ENCODE measurements around the gene SLC43A2. TPM values are rescaled to one million over a fixed set of nuclear protein-coding genes. Genes with fewer than 3 reads are reported as not detected.

The SLC43A2 gene
- total RNA-seq, 1 experiment from 2014 or later, result 12.6 TPM

GRCh38 chr17:1557355-1558095 lies 71.1 kb downstream of the SLC43A2 start (continued):
- no peak for TF ChIP-seq ZBTB33 (IDR thresholded peaks at IDR 0.05; ENCODE audit: extremely low read depth, insufficient replicate concordance, low read length)

GRCh38 chr17:1555651-1556471 lies 72.8 kb downstream of the SLC43A2 start:
- Histone ChIP-seq H3K4me2 (ENCODE audit: low read length) (no peak overlapping the region), H3K79me2 (ENCODE audit: insufficient read depth, low read length) (peaks cover 81% of the 10 kb centered on the region), H3K36me3 (ENCODE audit: control insufficient read depth in 1 of 2, insufficient read depth in 2 of 2, low read length in 2 of 2) (peaks cover 25 to 43% of the 10 kb centered on the region in 2 experiments; a peak in 3 of 4 replicates), H3K9ac (ENCODE audit: low read length) (no peak overlapping the region), H3K4me1 (ENCODE audit: control insufficient read depth in 1 of 2, insufficient read depth in 2 of 2, low read length in 2 of 2) (peaks cover under 1 to 7% of the 10 kb centered on the region in 2 experiments; a peak in 2 of 4 replicates), H3K9me3 (ENCODE audit: control insufficient read depth in 1 of 2, insufficient read depth in 1 of 2, low read depth in 1 of 2, low read length in 2 of 2) (no peaks in the 10 kb centered on the region), H3K27me3 (ENCODE audit: insufficient read depth, low read length) (no peaks in the 10 kb centered on the region), H3K4me3 (replicated peaks in 1 of 2; ENCODE audit: low read depth in 1 of 2, low read length in 2 of 2) (no peak overlapping the region), H3K9me2 (ENCODE audit: insufficient read depth) (no peaks in the 10 kb centered on the region), H2AFZ (ENCODE audit: low read depth, low read length, poor library complexity, severe bottlenecking) (no peak overlapping the region), H4K20me1 (ENCODE audit: insufficient read depth) (peaks cover 3% of the 10 kb centered on the region; the same call in 1 of the 2 replicates), H3K27ac (ENCODE audit: low read depth, low read length) (no peak overlapping the region)
- TF ChIP-seq MAX (IDR thresholded peaks at IDR 0.05) (no peak), CEBPB (IDR thresholded peaks at IDR 0.05; ENCODE audit: low read depth) (no peak), ATF3 (IDR thresholded peaks at IDR 0.05) (no peak), SRF (IDR thresholded peaks at IDR 0.05; ENCODE audit: low read depth) (no peak), ELF1 (IDR thresholded peaks at IDR 0.05; ENCODE audit: borderline replicate concordance, low read depth) (no peak), POLR2AphosphoS5 (IDR thresholded peaks at IDR 0.05; ENCODE audit: low read depth, low read length) (no peak), FOSL1 (IDR thresholded peaks at IDR 0.05; ENCODE audit: low read depth) (no peak), EZH2phosphoT487 (IDR thresholded peaks at IDR 0.05; ENCODE audit: borderline replicate concordance) (no peak), RAD21 (IDR thresholded peaks at IDR 0.05; ENCODE audit: low read depth) (no peak), CBX3 (IDR thresholded peaks at IDR 0.05; ENCODE audit: low read depth) (no peak), POLR2A (IDR thresholded peaks at IDR 0.05; ENCODE audit: borderline replicate concordance, extremely low read depth, insufficient read depth, insufficient read length) (no peak)
- RAD21 ChIA-PET (ENCODE audit: low non-redundant PET in 1 of 2, low total read pairs in 2 of 2, uncharacterized antibody in 2 of 2, unreplicated experiment in 2 of 2), result no interaction called here
- POLR2A ChIA-PET, result no interaction called here
- no TSS peak for BruUV-seq (replicated peaks)
- DNase-seq (ENCODE audit: low read depth, low spot score) (no peak), ATAC-seq (no peak)
- CTCF ChIA-PET, result no interaction called here
- intact Hi-C loops (cut with micrococcal nuclease), result no loop called here
